GM19035 (cell line): Measurements from ENCODE around the gene TEAD1.

Source experiments
- ATAC-seq: cut with Tn5 transposase; IDR thresholded peaks from one replicate; pipeline ENCODE4 v1.9.1; 2021; ENCODE audit not compliant: unreplicated experiment

The TEAD1 gene

DNA sequence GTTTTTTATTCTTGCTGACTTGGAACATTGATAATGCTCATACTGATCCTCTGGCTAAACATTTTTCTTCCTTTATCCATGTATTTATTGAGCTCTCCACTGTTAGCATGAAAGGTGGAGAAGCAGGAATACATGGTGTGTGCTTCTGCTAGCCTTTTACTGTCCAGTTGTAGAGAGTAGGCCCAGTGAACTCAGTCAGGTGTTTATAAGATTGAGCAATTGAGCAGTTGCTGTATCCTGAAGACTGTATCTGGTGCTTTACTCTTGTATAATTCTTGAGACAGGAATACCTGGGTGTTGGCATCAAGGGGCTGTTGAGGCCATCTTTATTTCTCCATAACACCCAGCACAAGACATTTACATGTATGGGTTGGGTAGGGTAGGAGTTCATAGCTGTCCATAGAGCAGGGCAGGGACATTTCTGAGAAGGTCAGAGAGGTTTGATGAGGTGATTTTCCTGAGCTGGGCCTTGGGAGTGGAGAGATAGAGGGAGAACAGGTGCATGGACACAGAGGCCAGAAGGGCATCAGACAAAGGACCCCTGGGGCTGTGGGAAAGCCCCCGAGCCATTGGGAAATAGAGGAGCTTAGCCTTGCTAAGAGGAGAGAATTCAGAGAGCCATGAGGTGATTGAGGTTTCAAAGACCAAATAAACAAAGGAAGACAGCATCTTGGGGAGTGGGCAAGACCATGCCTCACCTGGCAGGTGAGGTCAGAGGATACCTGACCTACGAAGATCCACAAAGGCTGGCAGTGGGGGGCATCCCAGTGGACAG, 155.5 kb downstream of the TEAD1 start:
- ATAC-seq, result no peak

- no peak for ATAC-seq
These were observed 157.4 kb downstream of the TEAD1 start for GRCh38 chr11:12831471-12832202.

DNA sequence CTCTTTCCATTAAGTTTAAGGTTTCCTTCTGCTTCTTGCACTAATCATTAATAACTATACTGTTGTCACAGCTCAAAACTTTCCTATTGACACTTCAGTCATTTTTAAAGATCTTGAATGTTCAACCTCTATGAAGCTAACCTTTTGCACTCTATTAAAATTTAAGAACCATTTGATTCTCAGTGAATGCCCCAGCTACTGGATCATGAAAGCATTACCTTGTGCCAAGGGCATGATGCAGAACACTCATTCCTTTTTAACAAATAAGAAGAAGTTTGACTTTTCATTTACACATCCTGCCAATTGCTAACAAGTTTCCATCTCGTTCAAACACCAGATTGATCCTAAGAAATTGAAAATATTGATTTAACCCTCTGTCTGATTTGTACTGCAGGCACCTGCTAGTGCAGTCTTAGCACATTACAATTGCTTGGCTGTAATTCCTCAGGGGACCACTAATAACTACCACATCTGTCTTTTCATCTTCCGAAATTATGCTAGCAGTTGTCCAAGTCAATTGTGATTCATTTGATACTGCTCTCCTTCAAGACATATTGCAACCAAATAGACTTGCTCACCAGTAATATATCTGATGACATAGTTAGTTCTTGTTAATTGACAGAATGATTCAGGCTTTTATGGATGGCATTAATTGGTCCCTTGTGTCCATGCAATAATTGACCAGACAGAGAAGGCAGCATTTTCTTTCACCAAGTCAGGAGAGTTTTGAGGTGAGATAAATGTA, 158.4 kb downstream of the TEAD1 start:
- ATAC-seq, result no peak

GRCh38 chr11:12834166-12834565, 159.9 kb downstream of the TEAD1 start:
- no peak for ATAC-seq

GRCh38 chr11:12834630-12835029, 160.4 kb downstream of the TEAD1 start:
- ATAC-seq, result no peak

DNA sequence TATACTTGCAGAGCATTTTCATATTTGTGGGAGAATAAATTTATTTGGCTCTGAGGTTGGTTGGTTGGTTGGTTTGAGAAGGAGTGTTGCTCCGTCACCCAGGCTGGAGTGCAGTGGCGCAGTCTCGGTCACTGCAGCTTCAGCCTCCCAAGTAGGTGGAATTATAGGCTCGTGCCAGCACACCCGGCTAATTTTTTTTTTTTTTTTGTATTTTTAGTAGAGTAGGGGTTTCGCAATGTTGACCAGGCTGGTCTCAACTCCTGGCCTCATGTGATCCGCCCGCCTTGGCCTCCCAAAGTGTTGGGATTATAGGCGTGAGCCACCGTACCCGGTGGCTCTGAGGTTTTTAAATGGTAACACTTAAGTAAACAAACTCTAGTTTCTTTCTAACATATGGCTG, 161.1 kb downstream of the TEAD1 start:
- ATAC-seq, result no peak

DNA sequence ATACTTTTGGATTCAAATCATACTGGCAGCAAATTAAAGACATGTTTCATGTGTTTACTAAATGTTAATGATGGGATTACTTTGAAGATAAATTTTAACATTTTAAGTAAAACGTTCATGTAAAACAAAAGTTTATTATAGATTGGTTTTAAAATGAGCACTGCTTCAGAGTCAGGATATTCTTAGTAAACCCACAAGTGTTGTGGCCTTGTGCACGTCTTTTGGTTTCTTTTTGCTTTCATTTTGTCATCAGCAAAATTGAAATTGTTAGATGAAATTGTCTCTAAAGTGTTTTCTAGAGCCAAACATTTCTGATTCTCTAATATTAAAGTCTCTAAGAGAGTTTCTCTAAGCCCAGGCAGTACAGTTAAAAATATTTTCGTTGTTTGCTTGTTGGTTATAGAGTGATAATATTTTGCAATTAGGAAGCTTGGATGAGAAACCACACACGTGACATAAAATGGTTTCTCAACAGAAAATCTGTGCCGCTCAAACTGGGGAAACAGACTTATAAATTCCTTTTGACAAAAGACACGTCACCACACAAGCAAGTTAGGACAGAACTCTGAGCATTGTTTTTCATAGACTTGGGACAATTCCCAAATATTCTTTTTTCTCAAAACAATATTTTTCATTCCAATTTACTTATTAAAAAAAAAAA, 164.4 kb downstream of the TEAD1 start:
- ATAC-seq, result no peak

GRCh38 chr11:12840871-12841660, 166.8 kb downstream of the TEAD1 start:
- no peak for ATAC-seq

DNA sequence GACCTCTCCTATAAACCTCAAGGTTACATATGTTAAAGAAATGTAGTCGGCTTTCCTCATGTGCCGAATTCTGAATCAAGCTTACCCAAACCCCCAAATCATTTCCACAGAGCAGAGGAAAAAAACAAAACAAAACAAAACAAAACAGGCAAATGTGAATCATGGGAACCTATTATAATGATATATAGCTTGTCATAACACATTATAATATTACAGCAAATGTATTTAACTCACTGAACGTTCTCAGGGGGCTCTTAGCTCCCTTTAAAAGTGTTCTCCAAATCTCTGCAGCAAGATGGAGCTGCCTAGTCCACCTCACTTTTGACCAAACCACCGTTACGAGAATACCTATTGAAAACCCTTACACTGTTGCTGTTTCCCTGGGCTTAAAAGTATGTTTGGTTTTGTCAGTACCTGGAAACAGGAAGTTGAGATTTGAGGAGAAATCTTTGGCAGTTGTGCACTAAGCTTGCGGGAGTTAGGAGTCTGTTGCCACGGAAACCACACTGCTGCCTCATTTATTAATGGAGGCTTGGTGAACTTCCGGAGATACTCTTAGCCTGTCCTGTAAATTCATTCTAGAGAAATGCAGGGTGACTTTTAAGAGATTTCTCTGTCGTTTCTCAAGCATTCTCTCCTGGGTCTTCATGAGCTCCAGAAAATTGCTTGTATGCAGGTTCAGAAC, 167.9 kb downstream of the TEAD1 start:
- no peak for ATAC-seq

- no peak for ATAC-seq
These were observed 168.9 kb downstream of the TEAD1 start for GRCh38 chr11:12842933-12843636.

DNA sequence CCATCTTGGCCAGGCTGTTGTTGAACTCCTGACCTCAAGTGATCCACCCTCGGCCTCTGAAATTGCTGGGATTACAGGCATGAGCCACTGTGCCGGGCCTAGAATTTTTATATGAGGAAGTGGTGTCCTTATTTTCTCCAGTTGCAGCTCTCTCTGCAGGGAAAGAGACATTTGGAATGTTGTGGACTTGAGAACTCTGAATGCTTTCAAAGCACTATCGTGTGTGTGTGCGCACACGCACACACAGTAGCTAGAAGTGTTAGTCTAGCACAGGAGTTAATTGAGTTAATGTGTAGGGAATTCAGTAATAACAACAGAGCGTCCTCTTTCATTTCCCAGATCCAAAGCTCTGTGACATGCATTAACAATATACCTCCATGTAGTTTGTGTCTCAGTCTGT, 170.9 kb downstream of the TEAD1 start:
- ATAC-seq, result no peak

DNA sequence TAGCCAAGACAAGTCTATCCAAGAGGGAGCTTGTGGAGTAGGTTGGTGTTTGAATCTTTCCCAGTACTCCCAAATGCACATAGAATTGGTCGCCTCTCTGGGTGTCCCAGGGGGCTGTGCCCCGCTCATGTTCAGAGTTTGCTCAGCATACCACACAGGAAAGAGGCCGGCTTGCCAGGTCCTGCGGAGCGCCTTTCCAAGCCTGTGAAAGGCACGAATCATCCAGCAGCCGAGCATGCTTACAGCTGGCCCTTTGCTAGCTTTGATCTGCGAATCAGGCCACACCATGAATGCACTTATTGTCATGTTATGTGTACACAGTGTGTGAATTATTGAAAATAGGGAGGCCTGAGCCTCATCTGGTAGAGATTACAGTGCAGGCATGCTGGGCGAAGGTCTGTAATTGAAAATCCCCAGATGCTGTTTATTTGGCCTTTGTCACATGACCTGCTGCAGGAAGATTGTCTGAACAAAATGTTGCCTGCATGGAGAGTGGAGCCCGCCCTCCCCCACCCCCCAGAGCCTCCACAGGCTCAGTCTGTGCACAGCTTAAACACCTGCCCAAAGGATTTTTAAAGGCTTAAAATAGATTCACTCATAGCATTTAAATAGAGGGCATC, 171.6 kb downstream of the TEAD1 start:
- ATAC-seq, result no peak

DNA sequence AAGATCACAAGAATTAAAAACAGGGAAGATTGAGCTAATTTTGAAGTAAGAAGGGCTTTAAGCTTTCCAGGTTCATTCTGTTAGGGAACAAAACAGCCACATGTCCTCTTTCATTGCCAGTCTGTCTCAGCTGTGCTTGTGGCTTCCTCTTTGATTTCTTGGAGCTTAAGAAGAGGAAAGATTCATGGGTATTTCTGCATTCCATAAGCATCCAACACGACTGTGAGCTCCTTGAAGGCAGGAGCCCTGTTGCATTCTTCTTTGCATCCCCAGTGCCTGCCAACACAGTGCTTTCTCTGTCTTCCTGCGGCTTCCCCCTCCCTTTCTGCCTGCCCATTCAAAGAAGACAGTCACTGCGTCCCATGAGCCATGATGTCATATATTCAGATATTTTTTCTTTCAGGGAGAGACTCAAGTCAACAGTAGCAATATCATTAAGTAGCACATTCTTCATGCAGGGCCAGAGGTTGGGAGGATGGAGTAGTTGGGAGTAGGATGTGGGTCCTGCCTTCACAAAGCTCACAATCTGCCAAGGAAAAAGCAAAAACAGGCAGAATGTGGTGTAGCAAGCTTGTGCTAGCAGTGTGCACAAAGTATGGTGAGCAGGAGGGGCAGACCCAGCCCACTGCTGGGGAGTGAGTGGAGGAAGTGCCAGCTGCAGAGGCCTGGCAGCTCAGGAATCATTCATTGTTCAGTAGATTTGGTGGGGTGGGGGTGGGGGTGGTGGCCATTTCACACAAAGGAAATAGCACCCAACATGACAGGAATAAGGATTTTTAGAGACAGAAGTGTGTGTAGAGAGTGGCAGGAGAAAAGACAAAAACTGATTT, 172.8 kb downstream of the TEAD1 start:
- ATAC-seq, result no peak

GRCh38 chr11:12848413-12848812, 174.2 kb downstream of the TEAD1 start:
- no peak for ATAC-seq

GRCh38 chr11:12853325-12853651, 179.1 kb downstream of the TEAD1 start:
- ATAC-seq, result no peak

DNA sequence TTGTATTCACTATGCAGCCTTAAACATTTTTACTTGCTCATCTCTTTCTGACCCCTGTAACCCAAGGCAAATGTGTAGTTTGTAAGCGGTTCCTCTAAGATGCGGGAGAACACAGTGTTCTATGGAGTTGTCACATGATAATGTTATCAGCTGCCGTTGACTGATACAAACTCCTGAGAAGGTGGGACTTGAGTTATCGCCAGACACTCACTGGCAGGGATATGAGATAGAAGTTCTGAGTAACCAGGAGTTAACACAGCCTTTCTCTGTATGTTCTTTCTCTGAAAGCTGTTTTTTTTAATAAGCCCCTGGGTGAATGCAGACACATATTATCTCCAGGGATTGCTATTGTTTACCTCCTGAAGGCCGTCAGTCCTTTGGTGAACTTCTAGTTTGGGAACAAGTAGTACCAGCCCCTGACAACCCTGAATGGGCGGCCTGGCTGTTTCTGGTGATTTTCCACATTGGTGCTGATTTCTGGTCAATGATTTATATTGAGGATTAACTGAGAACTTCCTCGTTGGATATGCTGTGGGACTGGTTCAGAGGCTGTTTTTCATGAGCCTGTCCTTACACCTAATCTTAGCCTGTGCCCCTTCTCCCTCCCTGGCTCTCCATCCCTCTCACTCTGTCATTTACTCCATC, 179.6 kb downstream of the TEAD1 start:
- no peak for ATAC-seq

DNA sequence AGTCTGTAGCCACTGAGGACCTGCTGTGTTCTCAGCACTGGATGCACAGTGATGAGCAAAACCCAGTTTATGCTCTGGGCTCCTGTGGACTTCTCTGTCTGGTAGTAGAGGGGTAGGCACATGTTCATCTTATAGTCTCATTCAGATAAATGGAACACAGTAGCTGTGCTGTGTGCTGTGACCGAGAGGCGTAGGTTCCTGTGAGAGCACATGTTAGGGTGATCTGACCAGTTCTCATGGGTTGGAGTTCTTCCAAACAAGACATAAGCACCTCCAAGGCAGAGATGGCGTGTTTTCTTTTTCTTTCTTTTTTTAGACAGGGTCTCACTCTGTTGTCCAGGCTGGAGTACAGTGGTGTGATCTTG, 180.1 kb downstream of the TEAD1 start:
- no peak for ATAC-seq

- ATAC-seq, result no peak
These were observed 180.6 kb downstream of the TEAD1 start for GRCh38 chr11:12854829-12855228.
